HS-5 (cell line): ENCODE data around the gene ADAMTS14.
A peak's percentile ranks its signal among the peaks of the same experiment; 100 is the strongest.

Experiments
- DNase-seq: peaks from one replicate; pipeline ENCODE4 v3.0.0-alpha.2; 2012; ENCODE audit warnings: low read depth

Gene ADAMTS14

GRCh38 chr10:70785190-70785589, 112.9 kb downstream of the ADAMTS14 start, which contains the start of gene TBATA:
Gene TBATA, minus strand, starts transcription at chr10:70785377. Its CDS starts 1,998 bp downstream, at chr10:70783379.
- DNase-seq: no peak

- no peak for DNase-seq
Measured at GRCh38 chr10:70786799-70787415, 114.6 kb downstream of the ADAMTS14 start.

GRCh38 chr10:70791386-70792039, 119.2 kb downstream of the ADAMTS14 start:
- DNase-seq: peak; percentile 51

GRCh38 chr10:70795613-70796012, 123.3 kb downstream of the ADAMTS14 start:
- DNase-seq: no peak

- DNase-seq: no peak
Measured at GRCh38 chr10:70797840-70798239, 125.5 kb downstream of the ADAMTS14 start.

- DNase-seq: no peak
Measured at GRCh38 chr10:70799124-70799523, 126.8 kb downstream of the ADAMTS14 start.

- no peak for DNase-seq
Measured at GRCh38 chr10:70801854-70802253, 129.5 kb downstream of the ADAMTS14 start.

- DNase-seq: no peak
Measured at GRCh38 chr10:70803775-70804420, 131.6 kb downstream of the ADAMTS14 start.

- no peak for DNase-seq
Measured at GRCh38 chr10:70804421-70804808, 132.1 kb downstream of the ADAMTS14 start.

GRCh38 chr10:70805619-70806215, 133.4 kb downstream of the ADAMTS14 start:
- DNase-seq: no peak

GRCh38 chr10:70806841-70807240, 134.5 kb downstream of the ADAMTS14 start:
- DNase-seq: no peak

- DNase-seq: no peak
Measured at GRCh38 chr10:70807556-70807955, 135.2 kb downstream of the ADAMTS14 start.

GRCh38 chr10:70809011-70809611, 136.8 kb downstream of the ADAMTS14 start:
- no peak for DNase-seq

- no peak for DNase-seq
Measured at GRCh38 chr10:70809726-70810125, 137.4 kb downstream of the ADAMTS14 start.

GRCh38 chr10:70810967-70811366, 138.7 kb downstream of the ADAMTS14 start:
- no peak for DNase-seq

- no peak for DNase-seq
Measured at GRCh38 chr10:70811881-70812280, 139.6 kb downstream of the ADAMTS14 start.
